ENCODE data around the gene DLGAP4. TPM values are rescaled to one million over a fixed set of nuclear protein-coding genes. Genes with fewer than 3 reads are reported as not detected.

DLGAP4 gene
- total and polyA plus RNA-seq, 9 of the 15 experiments (the other 6 are each of a cell fraction or from before 2014, with no cell fraction given): 0.31 to 34.1 (median 4.5) TPM

GRCh38 chr20:36367907-36368799, 62.0 kb downstream of the DLGAP4 start:
- Histone ChIP-seq H3K9me3 (replicated peaks; ENCODE audit: control insufficient read depth, insufficient read depth, low read depth, low read length) (no peaks in the 10 kb centered on the region), H3K27ac (ENCODE audit: extremely low read depth, low read depth, low read length) (no peak overlapping the region), H4K20me1 (replicated peaks; ENCODE audit: control insufficient read depth, insufficient read depth, low read length) (peaks cover 10% of the 10 kb centered on the region; the same call in 1 of the 2 replicates), H3K4me3 (no peak overlapping the region), H3K9me1 (ENCODE audit: control insufficient read depth, insufficient read depth, low read length) (no peaks in the 10 kb centered on the region), H3K36me3 (ENCODE audit: control insufficient read depth, insufficient read depth, low read length) (no peaks in the 10 kb centered on the region), H2AFZ (ENCODE audit: low read depth, low read length) (no peak overlapping the region), H3K27me3 (ENCODE audit: control insufficient read depth in 2 of 2, insufficient read depth in 2 of 2, low read length in 2 of 2) (peaks cover 18 to 60% of the 10 kb centered on the region in 2 experiments), H3K9ac (ENCODE audit: insufficient read depth in 1 of 2, low read depth in 2 of 2, low read length in 2 of 2) (no peak overlapping the region), H3K79me2 (ENCODE audit: control insufficient read depth, insufficient read depth, low read length) (no peaks in the 10 kb centered on the region), H3K4me1 (replicated peaks in 1 of 2; ENCODE audit: control insufficient read depth in 2 of 2, insufficient read depth in 2 of 2, low read length in 2 of 2) (peaks cover 0 to 8% of the 10 kb centered on the region in 2 experiments; a peak in 2 of 5 replicates), H3K4me2 (ENCODE audit: insufficient read depth, low read length) (no peak overlapping the region)
- ChIA-PET POLR2A (interaction anchor here (0.6 to 1.0 kb wide), 3 partner anchors 19 to 1039 kb away, joined by 3 to 5 read pairs (median 3); no protein-coding TSS in a partner anchor), CTCF (ENCODE audit: low intra/inter-chr PET ratio) (interaction anchor here (0.6 kb wide), 1 partner anchor 127 kb away, joined by 3 read pairs; no protein-coding TSS in a partner anchor)
- BruUV-seq (replicated peaks): TSS peak; percentile 98
- in situ Hi-C loops (cut with MboI): no loop called here
- 3% methylated on average over 11 of the region's 12 CpGs for WGBS (ENCODE audit: insufficient coverage, low coverage, missing lambda C conversion rate)
- FAIRE-seq: peak; percentile 61
- ATAC-seq: peak; percentile 53
- peak; percentile 32 to 42 (median 37) for DNase-seq (ENCODE audit: extremely low read depth in 1 of 4, low spot score in 3 of 4)
- intact Hi-C loops (cut with micrococcal nuclease): no loop called here
- TF ChIP-seq BMI1 (IDR thresholded peaks at IDR 0.05; ENCODE audit: low read length): no peak
- no peak for TF ChIP-seq GTF2F1 (IDR thresholded peaks at IDR 0.05; ENCODE audit: low read depth, low read length)
- no peak for TF ChIP-seq SMARCA5 (IDR thresholded peaks at IDR 0.05)
- TF ChIP-seq CCAR2 (IDR thresholded peaks at IDR 0.05; ENCODE audit: low read depth, low read length): no peak
- TF ChIP-seq GTF3C2 (IDR thresholded peaks at IDR 0.05; ENCODE audit: borderline replicate concordance, extremely low read depth, insufficient read length): no peak
- TF ChIP-seq ZNF764 (CRISPR knock-in tag; IDR thresholded peaks at IDR 0.05; ENCODE audit: low read depth): no peak
- peak; percentile 63 for TF ChIP-seq CBFA2T3 (IDR thresholded peaks at IDR 0.05)
- TF ChIP-seq DACH1 (IDR thresholded peaks at IDR 0.05; ENCODE audit: partially characterized antibody): no peak
- no peak for TF ChIP-seq ESRRB (CRISPR knock-in tag; IDR thresholded peaks at IDR 0.05; ENCODE audit: borderline replicate concordance)
- TF ChIP-seq ARID1B (IDR thresholded peaks at IDR 0.05): 0 out of 2 replicates have a peak, but pooled peaks have one; percentile 13
- TF ChIP-seq FOXJ3 (CRISPR knock-in tag; IDR thresholded peaks at IDR 0.05): no peak
- no peak for TF ChIP-seq ZNF253 (CRISPR knock-in tag; conservative IDR thresholded peaks at IDR 0.05)
- no peak for TF ChIP-seq DMBX1 (CRISPR knock-in tag; IDR thresholded peaks at IDR 0.05; ENCODE audit: borderline replicate concordance)
- TF ChIP-seq TCF3 (CRISPR knock-in tag; IDR thresholded peaks at IDR 0.05): peak; percentile 66
- no peak for TF ChIP-seq ZNF184 (CRISPR knock-in tag; IDR thresholded peaks at IDR 0.05)
- TF ChIP-seq VEZF1 (CRISPR knock-in tag; IDR thresholded peaks at IDR 0.05): no peak
- TF ChIP-seq PRMT5 (CRISPR knock-in tag; IDR thresholded peaks at IDR 0.05): no peak
- TF ChIP-seq ZNF75A (CRISPR knock-in tag; IDR thresholded peaks at IDR 0.05): no peak
- no peak for TF ChIP-seq KDM4B (IDR thresholded peaks at IDR 0.05; ENCODE audit: borderline replicate concordance in 2 of 2, low read depth in 1 of 2)

Data from K562 (cell line).